ENCODE data around the gene SYPL1. TPM values are rescaled to one million over a fixed set of nuclear protein-coding genes. Genes with fewer than 3 reads are reported as not detected.

SYPL1 gene
- total RNA-seq, 6 donors from 2014 or later: 24.1 to 100.0 (median 71.7) TPM

- Histone ChIP-seq H3K27me3 (no peaks in the 10 kb centered on the region), H3K27ac (no peak overlapping the region), H3K4me1 (peaks cover 0 to 8% (median 6%) of the 10 kb centered on the region in 4 donors), H3K9me3 (no peaks in the 10 kb centered on the region), H3K4me3 (no peak overlapping the region), H3K36me3 (no peaks in the 10 kb centered on the region)
- ATAC-seq (ENCODE audit: low FRiP score in 2 of 2): no peak
- no peak for TF ChIP-seq POLR2AphosphoS5 (IDR thresholded peaks at IDR 0.05)
- no peak for TF ChIP-seq POLR2A (IDR thresholded peaks at IDR 0.05)
- no peak for TF ChIP-seq EP300 (IDR thresholded peaks at IDR 0.05)
- TF ChIP-seq CTCF (IDR thresholded peaks at IDR 0.05): no peak
- DNase-seq: no peak
- 84 to 91% methylated on average over 7 of the region's 7 CpGs for WGBS, 2 donors
Measured at GRCh38 chr7:106151459-106152312, 39.6 kb upstream of the SYPL1 start.

- Histone ChIP-seq H3K4me3 (no peak overlapping the region), H3K36me3 (no peaks in the 10 kb centered on the region), H3K27ac (no peak overlapping the region), H3K4me1 (peaks cover 0 to 5% (median 4%) of the 10 kb centered on the region in 4 donors), H3K9me3 (no peaks in the 10 kb centered on the region), H3K27me3 (no peaks in the 10 kb centered on the region)
- 91 to 97% methylated on average over 6 to 10 of the region's 10 CpGs for WGBS, 2 donors
- peak in 1 of 2 donors; percentile 35 for DNase-seq
- TF ChIP-seq CTCF (IDR thresholded peaks at IDR 0.05) (no peak), POLR2A (IDR thresholded peaks at IDR 0.05) (no peak), POLR2AphosphoS5 (IDR thresholded peaks at IDR 0.05) (no peak), EP300 (IDR thresholded peaks at IDR 0.05) (no peak)
- ATAC-seq (ENCODE audit: low FRiP score in 2 of 2): no peak
Measured at GRCh38 chr7:106143711-106144337, 31.7 kb upstream of the SYPL1 start.

GRCh38 chr7:106142136-106142535 is 30.0 kb upstream of the SYPL1 start:
- no peak for DNase-seq
- Histone ChIP-seq H3K27me3 (no peaks in the 10 kb centered on the region), H3K4me3 (no peak overlapping the region), H3K27ac (no peak overlapping the region), H3K9me3 (no peaks in the 10 kb centered on the region), H3K4me1 (peaks cover 0 to 5% (median 4%) of the 10 kb centered on the region in 4 donors), H3K36me3 (no peaks in the 10 kb centered on the region)
- 92 to 93% methylated on average over 1 of the region's 1 CpG for WGBS, 2 donors
- ATAC-seq (ENCODE audit: low FRiP score in 2 of 2): no peak
- TF ChIP-seq POLR2AphosphoS5 (IDR thresholded peaks at IDR 0.05) (no peak), CTCF (IDR thresholded peaks at IDR 0.05) (no peak), EP300 (IDR thresholded peaks at IDR 0.05) (no peak), POLR2A (IDR thresholded peaks at IDR 0.05) (no peak)

- Histone ChIP-seq H3K4me3 (no peak overlapping the region), H3K4me1 (peaks cover 0 to 5% (median 4%) of the 10 kb centered on the region in 4 donors), H3K9me3 (no peaks in the 10 kb centered on the region), H3K36me3 (no peaks in the 10 kb centered on the region), H3K27ac (no peak overlapping the region), H3K27me3 (no peaks in the 10 kb centered on the region)
- TF ChIP-seq CTCF (IDR thresholded peaks at IDR 0.05) (no peak), EP300 (IDR thresholded peaks at IDR 0.05) (no peak), POLR2AphosphoS5 (IDR thresholded peaks at IDR 0.05) (no peak), POLR2A (IDR thresholded peaks at IDR 0.05) (no peak)
- 79 to 85% methylated on average over 6 to 7 of the region's 7 CpGs for WGBS, 2 donors
- DNase-seq: no peak
- ATAC-seq (ENCODE audit: low FRiP score in 2 of 2): no peak
Measured at GRCh38 chr7:106140406-106141173, 28.5 kb upstream of the SYPL1 start.

All from upper lobe of left lung (tissue), 6 donors.